HG03571 (cell line): ENCODE data around the gene JSRP1.

Experiments used
- ATAC-seq: cut with Tn5 transposase; IDR thresholded peaks from one replicate; pipeline ENCODE4 v1.9.1; 2021; ENCODE audit not compliant: unreplicated experiment

JSRP1 gene

DNA sequence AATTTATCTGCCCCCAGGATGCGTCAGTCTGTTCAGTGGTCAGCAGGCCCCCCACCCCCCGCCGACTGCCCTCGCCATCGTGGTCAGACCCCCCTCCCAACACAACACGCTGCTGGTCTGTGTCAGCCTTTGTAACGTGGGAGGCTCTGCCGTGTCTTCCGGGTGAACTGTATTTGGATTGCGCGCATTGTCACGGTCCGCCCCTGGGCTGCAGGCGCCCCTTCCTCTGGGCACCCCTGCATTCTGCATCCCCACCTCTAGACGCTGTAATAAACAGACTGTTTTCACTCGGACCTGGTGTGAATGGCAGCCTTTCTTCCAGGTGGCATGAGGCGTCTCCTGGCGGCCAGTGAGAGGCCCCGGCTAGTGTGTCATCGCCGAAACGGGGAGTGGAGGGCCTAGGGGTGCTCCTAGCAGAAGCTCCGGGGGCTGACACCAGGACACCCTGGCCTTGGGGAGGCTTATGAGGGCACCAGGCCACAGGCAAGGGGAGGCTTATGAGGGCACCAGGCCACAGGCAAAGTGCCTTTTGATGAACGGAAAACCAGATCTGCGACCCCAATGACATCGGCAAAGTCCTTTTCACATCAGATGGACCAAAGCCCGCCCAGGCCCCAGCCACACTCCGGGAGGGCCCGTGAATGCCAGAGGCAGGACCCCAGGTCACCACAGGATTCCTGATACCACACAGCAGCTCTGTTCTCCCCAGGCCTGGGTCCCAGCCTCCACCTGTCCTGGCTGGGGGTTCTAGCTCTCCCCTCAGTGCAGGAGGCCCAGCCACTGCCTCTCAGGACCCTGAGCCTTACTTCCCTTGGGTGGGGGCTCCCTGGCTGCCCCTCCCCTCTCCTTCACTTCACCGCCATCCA, 23.7 kb downstream of the JSRP1 start:
- ATAC-seq, result no peak

- ATAC-seq, result no peak
Measured at GRCh38 chr19:2231621-2232221, 24.5 kb downstream of the JSRP1 start.

DNA sequence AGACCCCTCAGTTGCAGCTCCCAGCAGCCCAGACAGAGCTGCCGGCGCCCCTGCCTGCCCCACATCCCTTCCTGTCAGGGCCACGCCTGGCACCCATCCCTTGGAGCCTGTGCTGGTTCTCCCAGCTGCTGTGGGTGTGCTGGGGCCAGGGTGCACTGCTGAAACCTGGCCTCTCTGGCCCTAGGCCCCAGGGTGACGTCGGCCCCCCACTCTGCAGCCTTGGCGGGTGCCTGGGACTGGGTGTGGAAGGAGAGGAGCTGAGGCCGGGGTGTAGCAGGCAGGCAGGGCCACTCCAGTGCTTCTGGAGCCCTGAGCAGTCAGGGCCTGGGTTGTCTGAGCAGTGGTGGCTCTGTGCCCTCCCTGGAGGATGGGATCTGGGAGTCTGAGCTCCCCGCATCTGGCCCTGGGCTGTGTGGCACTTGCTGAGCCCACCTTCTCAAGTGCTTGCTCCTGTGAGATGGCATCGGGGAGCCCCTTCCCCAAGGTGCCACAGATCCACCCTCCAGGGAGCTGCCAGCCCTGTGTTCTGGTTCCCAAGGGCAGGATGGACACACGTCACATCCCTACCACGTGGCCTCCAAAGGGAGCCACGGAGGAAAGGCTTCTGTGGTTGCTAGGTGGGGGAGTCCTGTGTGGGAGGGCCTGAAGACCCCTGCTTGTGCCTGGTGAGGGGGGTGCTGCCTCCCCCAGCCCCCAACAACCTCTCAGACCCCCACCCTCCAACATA, 25.2 kb downstream of the JSRP1 start:
- no peak for ATAC-seq

- ATAC-seq, result no peak
Measured at GRCh38 chr19:2230033-2230531, 26.1 kb downstream of the JSRP1 start.

DNA sequence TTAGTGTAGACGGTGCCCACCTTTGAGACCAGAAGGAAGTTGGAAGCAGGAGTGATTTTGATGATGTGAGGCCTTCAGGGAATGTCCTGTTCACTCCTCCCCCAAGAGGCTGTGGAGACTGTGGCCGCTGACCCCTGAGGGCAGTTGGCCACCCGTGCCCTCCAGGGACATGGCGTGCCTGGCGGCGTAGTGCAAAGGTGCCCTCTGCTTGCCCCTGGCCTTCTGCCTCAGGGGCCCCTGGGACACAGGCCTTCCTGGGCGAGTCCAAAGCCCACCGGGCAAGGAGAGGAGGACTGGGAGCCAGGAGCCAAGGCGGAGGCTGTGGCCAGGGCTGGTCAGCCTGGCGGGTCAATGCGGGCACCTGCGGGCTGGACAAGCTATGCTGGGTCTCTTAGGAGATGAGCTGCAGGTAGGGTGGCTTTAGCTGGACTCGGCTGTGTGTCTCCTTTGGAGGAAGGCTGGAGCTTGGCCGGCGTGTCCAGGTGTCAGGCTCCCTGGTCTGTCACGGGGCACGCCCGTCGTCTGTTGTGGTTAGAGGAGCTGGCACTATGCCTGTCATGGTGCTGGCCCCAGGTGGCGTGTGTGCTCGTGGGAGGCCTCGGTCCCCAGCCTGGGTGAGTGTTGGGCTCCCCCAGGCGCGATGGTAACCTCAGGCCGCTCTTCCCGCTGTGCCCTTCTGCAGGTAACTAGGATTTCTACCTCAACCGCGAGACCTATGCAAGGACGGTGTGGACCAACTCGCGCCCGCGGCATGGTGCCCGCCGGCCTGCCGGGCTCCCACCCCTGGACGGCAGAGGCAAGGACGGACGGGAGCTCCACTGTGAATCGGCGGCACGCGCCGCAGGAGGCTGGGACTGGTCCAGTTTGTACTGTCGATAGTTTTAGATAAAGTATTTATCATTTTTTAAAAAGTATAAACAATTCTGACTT, 26.8 kb downstream of the JSRP1 start:
- no peak for ATAC-seq

DNA sequence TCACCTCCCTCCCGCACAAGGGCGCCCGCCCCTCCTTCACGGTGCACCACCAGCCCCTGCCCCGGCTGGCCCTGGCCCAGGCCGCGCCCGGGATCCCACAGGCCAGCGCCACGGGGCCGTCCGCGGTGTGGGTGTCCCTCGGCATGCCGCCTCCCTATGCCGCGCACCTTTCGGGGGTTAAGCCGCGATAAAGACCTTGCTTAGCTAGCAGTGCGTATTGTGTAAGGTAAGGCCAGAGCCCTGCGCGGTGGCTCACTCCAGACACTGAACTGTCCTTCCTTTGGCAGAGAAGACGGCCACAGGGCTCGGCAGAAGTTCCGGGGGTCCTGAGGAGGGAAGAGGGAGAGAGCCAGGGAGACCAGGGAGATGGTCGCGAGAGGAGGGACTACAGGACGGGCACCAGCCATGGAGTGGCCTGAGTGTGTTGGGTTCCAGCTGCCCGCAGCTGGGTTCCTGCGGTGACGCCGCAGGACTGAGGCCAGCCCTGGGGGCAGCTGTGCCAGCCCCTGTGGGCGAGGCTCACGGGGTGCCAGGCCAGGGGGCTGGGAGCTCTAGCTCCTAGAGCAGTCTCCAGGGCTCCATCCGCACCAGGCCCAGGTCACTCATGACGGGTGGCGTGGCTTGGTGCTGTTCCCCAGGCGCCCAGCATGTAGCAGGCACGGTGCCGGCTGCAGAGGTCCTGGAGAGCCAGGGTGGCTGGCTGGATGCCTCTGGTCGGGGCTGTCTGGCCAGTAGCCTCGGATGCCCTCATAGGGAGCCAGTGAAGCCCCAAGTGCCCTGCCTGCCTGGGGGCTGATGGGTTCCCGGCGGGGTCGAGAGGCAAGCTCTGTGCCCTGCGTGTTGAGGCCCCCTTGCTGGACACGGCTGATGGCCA, 27.8 kb downstream of the JSRP1 start:
- ATAC-seq, result no peak

DNA sequence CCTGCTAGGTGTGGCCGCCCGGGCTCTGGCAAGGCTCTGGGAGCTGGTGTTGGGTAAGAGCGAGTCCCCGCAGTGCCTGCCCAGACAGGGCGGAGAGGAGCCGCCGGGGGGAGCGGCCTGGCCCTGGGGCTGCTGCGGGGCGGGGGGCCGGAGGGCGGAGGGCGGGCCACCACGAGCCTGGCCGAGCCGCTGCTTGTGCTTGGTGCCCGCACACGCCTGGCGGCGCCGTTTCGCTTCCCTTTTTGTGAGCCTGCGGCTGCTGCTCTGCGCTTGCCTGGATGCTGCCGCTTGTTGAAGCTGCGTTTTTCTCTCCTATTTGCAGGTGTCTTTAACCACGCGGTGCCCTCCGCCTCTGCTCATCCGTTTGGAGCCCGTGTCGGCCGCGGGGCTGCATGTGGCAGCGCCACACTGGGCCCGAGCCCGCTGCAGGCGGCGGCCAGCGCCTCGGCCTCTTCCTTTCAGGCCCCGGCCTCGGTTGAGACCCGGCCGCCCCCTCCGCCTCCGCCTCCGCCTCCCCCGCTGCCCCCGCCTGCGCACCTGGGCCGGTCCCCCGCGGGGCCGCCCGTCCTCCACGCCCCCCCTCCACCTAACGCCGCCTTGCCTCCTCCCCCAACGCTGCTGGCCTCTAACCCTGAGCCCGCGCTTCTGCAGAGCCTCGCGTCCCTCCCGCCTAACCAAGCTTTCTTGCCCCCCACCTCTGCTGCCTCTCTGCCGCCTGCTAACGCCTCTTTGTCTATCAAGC, 28.6 kb downstream of the JSRP1 start:
- no peak for ATAC-seq

DNA sequence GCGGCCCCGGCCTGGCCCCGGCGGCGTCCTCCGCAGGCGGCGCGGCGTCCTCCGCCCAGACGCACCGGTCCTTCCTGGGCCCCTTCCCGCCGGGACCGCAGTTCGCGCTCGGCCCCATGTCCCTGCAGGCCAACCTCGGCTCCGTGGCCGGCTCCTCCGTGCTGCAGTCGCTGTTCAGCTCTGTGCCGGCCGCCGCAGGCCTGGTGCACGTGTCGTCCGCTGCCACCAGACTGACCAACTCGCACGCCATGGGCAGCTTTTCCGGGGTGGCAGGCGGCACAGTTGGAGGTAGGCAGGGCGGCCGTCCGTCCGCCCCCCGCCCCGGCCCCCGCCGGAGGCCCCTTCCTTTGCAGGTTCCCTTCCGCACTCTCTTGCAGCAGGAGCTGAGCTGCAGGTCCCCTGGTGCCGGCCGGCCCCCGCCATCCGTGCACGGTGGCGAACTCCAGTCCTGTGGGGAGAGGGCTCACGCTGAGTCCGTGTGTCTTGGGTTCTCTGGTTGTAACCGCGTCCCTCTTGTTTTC, 29.3 kb downstream of the JSRP1 start:
- no peak for ATAC-seq

GRCh38 chr19:2226051-2226839, 30.0 kb downstream of the JSRP1 start:
- ATAC-seq, result no peak

GRCh38 chr19:2225415-2226050, 30.7 kb downstream of the JSRP1 start:
- no peak for ATAC-seq

- ATAC-seq, result no peak
Measured at GRCh38 chr19:2224754-2225349, 31.4 kb downstream of the JSRP1 start.

DNA sequence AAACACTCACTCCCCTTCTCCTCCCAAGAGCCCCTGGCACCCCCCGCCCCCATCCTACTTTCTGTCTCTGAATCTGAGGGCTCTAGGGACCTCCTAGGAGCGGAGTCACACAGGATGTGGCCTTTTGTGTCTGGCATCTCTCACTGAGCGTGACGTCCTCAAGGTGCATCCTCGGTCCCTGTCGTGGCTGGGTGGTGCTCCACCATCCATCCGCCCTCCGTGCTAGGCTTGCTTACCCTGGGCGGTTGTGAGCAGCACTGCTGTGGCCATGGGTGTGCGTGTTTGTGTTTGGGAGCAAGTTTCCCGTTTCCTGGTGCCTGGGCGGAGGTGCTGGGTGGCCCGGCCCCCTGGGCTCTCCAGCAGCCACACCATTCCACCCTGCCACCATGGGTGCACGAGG, 32.3 kb downstream of the JSRP1 start:
- ATAC-seq, result peak; percentile 70

DNA sequence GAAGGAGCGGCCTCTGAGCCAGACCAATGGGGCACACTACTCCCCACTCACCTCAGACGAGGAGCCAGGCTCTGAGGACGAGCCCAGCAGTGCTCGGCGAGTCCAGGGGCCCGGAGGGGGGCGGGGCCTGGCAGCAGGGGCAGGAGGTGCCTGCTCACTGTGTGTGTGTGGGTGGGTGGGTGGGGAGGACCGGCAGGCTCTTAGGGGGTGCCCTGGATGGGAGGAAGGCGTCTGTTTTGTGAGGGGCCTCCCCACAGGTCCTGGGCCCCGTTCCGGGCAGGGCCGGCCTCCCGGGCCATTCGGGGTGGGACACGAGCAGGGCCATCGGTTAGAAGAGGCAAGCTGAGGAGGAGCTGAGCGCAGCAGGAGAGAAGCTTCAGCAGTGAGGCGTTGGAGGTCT, 32.8 kb downstream of the JSRP1 start:
- no peak for ATAC-seq

- ATAC-seq, result no peak
Measured at GRCh38 chr19:2221918-2222317, 34.3 kb downstream of the JSRP1 start.

- ATAC-seq, result no peak
Measured at GRCh38 chr19:2221250-2221831, 34.9 kb downstream of the JSRP1 start.

GRCh38 chr19:2219726-2220125, 36.5 kb downstream of the JSRP1 start:
- no peak for ATAC-seq

- ATAC-seq, result no peak
Measured at GRCh38 chr19:2217591-2217990, 38.6 kb downstream of the JSRP1 start.
